EL (cell line): ENCODE data around the gene RUNX1.
"Not testable (repeated sequence)": the region's sequence is repeated elsewhere in the genome, so short reads cannot be mapped to it uniquely, and the experiment has no call there.

ENCODE experiments used
- DNase-seq: peaks from one replicate; pipeline ENCODE4 v3.0.0-alpha.2; 2016

RUNX1 gene

DNA sequence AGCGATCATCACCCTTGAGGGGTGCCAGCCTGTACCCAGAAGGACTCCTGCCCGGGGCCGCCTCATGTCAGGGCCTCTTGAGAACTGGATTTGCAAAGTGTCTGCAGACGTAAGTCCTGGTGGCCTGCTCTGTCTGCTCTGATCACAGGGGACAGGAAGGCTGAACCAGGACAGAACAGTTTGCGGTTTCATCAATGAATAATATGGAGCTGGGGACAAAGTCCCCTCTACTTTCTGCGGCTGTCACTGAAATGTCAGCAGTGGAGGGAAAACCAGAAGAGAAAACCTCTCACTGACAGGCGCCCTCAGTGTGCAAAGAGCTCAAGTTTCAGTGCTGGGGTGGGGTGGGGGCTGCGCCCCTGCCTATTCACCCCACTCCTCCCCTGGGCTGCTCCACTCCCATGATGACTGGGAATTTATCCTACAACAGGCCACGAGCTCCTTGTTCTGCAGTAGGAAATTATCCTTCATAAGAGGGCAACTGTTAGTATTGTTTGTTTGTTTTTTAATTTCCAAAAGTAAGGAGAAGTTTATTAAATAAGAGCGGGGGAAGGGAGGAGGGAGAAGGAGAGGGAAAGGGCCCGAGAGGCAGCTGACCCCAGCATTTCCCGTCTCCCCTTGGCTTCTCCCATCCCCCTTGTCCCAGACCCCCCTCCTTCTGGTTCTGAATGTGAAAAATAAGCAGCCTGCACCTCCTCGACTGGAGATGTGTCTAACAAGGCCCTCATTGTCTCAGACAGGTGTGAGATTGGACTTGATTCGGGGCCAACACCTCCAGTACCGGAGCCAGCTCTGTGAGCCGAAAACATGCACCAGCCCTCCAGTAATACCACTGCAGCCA is 231.1 kb downstream of the RUNX1 start:
- DNase-seq: no peak

DNA sequence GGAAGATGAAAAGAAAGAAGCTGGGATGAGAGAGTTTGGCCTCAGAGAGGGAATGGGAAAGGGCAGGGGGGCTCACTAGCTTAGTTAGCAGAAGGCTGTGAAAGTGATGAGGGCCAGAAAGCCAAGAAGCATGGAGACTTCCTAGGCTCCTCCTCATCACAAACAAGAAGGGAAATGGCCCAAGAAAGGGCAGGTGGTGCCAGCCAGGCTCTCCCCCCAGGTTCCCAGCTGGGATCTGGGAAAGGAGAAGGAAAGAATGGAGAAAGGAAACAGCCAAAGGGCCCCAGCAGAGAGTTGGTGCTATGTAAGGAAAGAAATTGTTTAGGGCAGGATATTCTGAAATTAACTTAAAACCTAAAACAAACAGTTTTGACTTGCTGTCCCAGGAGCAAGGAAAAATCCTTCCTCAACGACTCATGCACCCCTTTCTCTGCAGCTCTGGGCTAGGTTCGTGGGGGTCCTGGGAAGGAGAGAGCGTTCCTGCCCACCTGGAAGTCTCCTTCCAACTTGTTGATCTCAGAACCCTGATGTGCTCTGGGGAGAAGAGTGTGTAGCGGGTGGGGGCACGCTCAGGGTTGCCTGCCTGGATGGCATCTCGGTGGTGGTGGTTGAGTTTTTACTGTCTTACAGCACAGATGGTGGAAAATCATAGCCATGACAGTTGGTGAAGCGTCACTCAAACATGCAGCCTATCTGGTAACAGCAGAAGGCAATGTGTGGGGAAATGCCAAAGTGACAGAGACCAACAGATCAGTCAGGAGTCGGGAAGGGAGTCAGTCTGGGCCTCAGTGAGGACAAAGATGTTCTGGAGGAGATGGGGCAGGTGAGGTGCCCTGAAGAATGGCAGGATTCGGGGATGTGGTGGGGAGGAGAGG is 233.0 kb downstream of the RUNX1 start:
- peak; percentile 49 for DNase-seq

GRCh38 chr21:34814529-34814951 is 234.6 kb downstream of the RUNX1 start:
- no peak for DNase-seq

DNA sequence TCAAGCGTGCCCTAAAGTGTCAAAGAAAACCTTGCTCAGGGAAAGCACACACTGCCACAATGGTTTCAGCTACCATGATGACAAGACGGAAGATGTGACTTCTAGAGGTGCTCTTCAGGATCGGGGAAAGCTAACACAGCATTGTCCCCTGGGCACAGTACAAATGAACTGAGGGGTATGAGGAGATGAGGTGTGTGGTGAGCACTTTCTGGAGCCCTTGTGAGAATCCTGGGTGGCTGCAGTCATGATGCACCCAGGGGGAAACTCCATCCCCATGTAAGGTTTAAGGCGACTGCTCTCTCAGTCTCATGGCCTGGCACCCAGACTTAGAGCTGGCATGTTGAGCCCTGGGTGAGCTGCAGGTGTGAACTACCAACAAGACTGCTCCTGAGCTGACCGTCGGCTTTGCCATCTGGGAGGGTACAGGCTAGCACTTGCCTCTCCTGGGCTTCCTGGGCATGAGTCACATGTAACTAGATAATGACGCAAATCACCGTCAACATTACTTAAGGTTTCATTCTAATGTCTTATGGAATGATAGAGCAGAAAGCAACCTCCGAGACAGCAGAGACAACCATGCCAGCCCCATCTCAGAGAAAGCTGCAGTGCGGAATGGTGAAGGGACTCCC is 235.7 kb downstream of the RUNX1 start:
- DNase-seq: peak; percentile 82

- peak; percentile 96 for DNase-seq
Observed at GRCh38 chr21:34812504-34813265, 236.4 kb downstream of the RUNX1 start.

DNA sequence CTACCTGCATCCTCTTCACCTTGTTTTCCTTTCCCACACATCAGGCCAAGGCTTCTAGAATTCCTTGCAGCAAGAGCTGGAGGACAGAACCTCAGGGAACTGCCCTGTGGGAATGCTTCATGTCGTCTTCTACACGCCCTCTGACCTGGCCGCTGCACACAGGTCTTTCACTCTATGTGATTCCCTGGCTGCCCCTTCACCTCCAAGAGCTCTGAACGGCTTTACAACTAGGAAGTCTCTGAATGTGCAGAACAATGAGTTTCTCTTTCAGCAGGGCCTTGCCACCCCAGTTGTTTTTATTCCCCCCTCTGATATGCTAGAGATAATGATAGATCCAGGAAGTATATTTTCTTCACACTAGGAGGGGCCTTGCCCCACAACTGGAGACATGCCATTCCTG is 237.7 kb downstream of the RUNX1 start:
- no peak for DNase-seq

DNA sequence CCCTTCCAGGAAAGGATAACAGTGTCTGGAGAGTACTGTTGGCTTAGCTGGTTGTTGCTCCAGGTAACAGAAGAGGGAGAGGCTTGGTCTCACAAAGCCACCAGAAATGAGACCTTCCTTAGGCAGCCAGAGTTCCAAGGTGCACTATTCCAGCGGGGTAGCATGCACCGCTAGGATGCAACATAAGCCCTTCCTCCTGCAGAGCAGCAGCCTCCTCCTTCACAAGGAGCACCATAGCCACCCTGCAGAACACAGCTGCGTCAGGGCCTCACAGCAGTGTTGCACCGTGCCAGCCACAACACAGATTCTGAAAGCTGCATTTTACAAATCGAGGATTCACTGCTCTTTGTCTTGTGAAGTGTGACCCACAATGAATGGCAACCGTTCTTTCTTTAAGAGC is 238.3 kb downstream of the RUNX1 start:
- DNase-seq: no peak

DNA sequence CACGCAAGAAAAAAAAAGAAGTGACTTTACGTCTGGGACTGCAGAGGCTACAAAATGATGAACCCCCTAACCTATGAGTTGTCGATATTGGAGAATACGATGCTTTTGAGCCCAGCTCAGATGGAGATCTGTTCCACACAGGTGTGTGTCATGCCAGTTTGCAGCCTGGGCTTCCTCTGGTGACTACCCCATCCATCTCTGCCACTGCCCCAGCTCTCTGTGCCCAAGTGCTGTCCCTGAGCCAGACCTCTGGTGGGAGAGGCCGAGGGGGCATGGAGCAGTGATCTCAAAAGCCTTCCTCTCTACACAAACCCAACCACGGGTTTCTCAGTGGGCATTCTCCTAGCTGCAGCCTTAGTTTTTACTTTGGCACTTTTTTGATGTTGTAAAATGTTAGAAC is 239.3 kb downstream of the RUNX1 start:
- DNase-seq: no peak

DNA sequence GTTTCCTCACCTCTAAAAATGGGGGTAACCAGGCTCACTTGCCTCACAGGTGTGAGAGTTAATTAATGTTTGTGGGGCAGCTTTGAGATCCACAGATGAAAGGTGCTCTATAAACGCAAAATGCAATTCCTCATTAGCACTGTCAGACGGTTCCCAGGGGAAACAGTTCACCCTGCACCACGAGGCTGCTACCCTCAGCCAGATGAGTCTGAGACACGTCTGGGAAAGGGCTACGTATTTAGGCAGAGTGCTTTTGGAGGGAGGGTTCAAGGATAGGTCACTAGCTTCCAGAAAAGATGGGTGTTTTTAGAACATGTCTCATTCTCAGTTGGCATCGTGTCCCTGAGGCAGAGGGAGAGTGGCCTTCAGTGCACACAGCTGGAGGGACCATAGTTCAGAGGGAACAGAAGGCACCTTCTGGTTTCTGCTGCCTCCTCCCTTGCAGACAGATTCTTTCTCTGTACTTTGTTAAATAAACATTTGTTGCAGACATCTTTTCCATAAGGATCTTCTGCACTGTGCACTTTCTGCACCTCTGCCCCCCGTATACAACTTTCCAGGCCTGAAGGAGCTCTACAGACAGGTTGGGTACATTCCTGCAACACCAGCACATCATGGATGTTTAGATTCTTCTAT is 240.4 kb downstream of the RUNX1 start:
- peak; percentile 78 for DNase-seq

- peak; percentile 94 for DNase-seq
Observed at GRCh38 chr21:34807881-34808568, 241.1 kb downstream of the RUNX1 start.

- peak; percentile 98 for DNase-seq
Observed at GRCh38 chr21:34807146-34807880, 241.8 kb downstream of the RUNX1 start.

DNA sequence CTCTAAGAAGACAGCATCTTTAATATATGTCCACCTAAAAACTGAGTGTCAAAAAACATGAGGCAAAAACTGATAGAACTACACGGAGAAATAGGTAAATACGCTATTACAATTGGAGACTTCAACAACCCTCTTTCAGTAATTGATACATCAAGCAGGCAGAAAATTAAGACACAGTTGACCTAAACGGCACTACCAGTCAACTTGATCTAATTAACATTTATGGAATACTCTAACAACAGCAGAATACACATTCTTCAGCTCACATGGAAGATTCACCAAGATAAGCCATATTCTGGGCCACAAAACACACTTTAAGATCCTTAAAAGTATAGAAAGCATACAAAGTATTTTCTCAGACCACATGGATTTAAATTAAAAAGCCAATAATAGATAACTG is 242.7 kb downstream of the RUNX1 start:
- DNase-seq: no peak

DNA sequence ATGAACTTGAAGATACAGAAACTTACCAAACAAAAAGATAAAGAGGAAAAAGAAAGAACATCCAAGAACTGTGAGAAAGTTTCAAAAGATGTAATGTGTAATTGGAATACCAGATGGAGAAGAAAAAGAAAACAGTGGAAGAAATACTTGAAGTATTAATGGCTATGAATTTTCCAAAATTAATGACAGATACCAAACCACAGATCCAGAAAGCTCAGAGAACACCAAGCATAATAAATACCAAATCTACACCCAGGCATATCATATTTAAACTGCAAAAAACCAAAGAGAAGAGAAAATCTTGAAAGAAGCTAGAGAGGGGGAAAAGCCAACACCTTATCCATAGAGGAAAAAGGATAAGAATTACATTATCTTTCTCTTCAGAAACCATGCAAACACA is 243.9 kb downstream of the RUNX1 start:
- no peak for DNase-seq

- DNase-seq: not testable (repeated sequence)
Observed at GRCh38 chr21:34804584-34804983, 244.5 kb downstream of the RUNX1 start.

- no peak for DNase-seq
Observed at GRCh38 chr21:34803782-34804370, 245.2 kb downstream of the RUNX1 start.

DNA sequence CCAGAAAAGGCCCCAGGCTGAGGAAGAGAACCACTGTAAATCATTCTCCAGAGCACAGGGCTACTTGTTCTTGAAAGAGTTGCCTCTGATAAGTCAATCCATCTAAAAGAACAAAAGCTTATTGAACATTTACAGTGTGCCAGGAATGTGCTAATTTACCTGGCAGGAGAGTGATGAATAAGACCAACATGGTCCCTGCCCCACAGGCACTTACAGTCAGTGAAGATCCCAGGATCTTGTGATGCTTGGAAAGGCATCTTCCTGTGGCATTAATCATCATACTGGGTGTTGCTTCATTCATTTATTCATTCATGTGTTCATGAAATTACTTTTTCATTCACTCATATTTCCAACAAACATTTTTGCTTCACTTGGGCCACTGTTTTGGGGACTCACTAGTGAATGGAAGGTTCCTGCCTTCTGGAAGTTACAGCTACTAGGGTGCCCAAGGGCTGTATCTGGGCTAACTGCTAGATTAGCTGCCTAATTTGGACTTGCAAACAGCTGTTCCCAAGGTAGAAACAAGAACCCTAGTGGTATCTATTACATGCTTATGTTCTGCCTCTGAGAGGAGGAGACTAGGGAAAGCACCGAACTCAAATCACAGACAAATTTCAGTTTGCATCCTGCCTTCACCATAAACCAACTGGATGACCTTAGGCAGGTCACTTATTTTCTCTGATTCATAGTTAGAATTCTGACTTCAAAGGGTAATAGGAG is 246.8 kb downstream of the RUNX1 start:
- DNase-seq: peak; percentile 34

DNA sequence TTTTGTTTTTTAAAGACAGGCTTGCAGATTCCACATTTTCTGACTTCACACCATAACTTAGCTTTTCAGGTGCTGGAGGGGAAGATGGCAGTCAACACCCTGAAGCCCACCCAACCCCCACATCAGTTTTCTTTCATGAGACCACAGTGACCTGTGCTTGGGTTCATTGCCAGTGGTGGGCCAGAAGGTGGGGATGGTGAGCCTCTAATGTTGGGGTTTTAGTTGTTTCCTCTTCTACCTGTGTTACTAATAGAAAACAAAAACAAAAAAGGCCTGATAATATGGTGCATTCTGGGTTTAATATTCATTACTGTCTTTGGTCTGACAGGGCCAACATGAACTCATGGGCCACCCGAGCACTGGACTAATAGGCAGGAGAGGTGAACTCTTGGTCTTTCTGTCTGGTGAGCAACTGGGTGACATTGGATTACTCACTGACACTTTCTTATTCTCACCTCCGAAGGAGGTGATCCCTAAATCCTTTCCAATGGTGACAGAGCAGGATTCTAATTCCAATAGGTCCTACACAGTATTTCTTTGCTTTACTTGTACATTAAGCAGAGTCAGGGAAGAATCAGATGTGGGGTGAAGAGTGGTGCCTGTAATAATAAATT is 247.5 kb downstream of the RUNX1 start:
- DNase-seq: peak; percentile 31

- DNase-seq: peak; percentile 52
Observed at GRCh38 chr21:34800797-34801518, 248.1 kb downstream of the RUNX1 start.

- no peak for DNase-seq
Observed at GRCh38 chr21:34799092-34799491, 250.0 kb downstream of the RUNX1 start.
